ES-I3 (cell line): ENCODE results near the gene SPOCK2.
"Not testable (repeated sequence)": the region's sequence is repeated elsewhere in the genome, so short reads cannot be mapped to it uniquely, and the experiment has no call there.

ENCODE experiments used
- H3K36me3 ChIP-seq: 2 replicates; pipeline ENCODE4 v1.6.1; 2013; ENCODE audit warnings: mild to moderate bottlenecking, low read length, control low read depth, moderate library complexity; ENCODE audit not compliant: insufficient read depth
- H3K4me1 ChIP-seq: 2 replicates; pipeline ENCODE4 v1.6.1; 2013; ENCODE audit warnings: mild to moderate bottlenecking, control low read depth, low read length; ENCODE audit not compliant: insufficient read depth
- H3K9ac ChIP-seq: 2 replicates; pipeline ENCODE4 v1.6.1; 2013; ENCODE audit warnings: low read depth, mild to moderate bottlenecking, low read length, moderate library complexity
- H3K9me3 ChIP-seq: 2 replicates; pipeline ENCODE4 v1.6.1; 2013; ENCODE audit warnings: mild to moderate bottlenecking, low read length, moderate library complexity; ENCODE audit not compliant: control insufficient read depth, insufficient read depth

Gene SPOCK2

GRCh38 chr10:72032409-72033162 lies 55.8 kb downstream of the SPOCK2 start:
- H3K36me3 ChIP-seq, H3K4me1 ChIP-seq, H3K9me3 ChIP-seq, H3K9ac ChIP-seq: not testable (repeated sequence)

GRCh38 chr10:72031706-72032105 lies 56.6 kb downstream of the SPOCK2 start:
- Histone ChIP-seq H3K4me1 (0 out of 2 replicates have a peak, but pooled peaks cover 3% of the 10 kb centered on the region), H3K9me3 (no peaks in the 10 kb centered on the region), H3K36me3 (no peaks in the 10 kb centered on the region), H3K9ac (no peak overlapping the region)

GRCh38 chr10:72030762-72031543 lies 57.4 kb downstream of the SPOCK2 start:
- H3K36me3 ChIP-seq: no peaks in the 10 kb centered on the region
- no peaks in the 10 kb centered on the region for H3K9me3 ChIP-seq
- H3K4me1 ChIP-seq: 0 out of 2 replicates have a peak, but pooled peaks cover 3% of the 10 kb centered on the region
- no peak overlapping the region for H3K9ac ChIP-seq

- Histone ChIP-seq H3K4me1 (0 out of 2 replicates have a peak, but pooled peaks cover 3% of the 10 kb centered on the region), H3K36me3 (no peaks in the 10 kb centered on the region), H3K9ac (no peak overlapping the region), H3K9me3 (no peaks in the 10 kb centered on the region)
Observed at GRCh38 chr10:72029414-72029813, 58.9 kb downstream of the SPOCK2 start.

- Histone ChIP-seq H3K9ac (no peak overlapping the region), H3K4me1 (0 out of 2 replicates have a peak, but pooled peaks cover 3% of the 10 kb centered on the region), H3K36me3 (no peaks in the 10 kb centered on the region), H3K9me3 (no peaks in the 10 kb centered on the region)
Observed at GRCh38 chr10:72027498-72027897, 60.9 kb downstream of the SPOCK2 start.

GRCh38 chr10:72026278-72027111 lies 61.9 kb downstream of the SPOCK2 start:
- H3K4me1 ChIP-seq: 0 out of 2 replicates have a peak, but pooled peaks cover 3% of the 10 kb centered on the region

GRCh38 chr10:72025832-72026231 lies 62.5 kb downstream of the SPOCK2 start:
- no peaks in the 10 kb centered on the region for H3K36me3 ChIP-seq
- H3K4me1 ChIP-seq: 0 out of 2 replicates have a peak, but pooled peaks cover under 1% of the 10 kb centered on the region
- H3K9ac ChIP-seq: no peak overlapping the region
- H3K9me3 ChIP-seq: no peaks in the 10 kb centered on the region

More at GRCh38 chr10:72026278-72027111, 61.9 kb downstream of the SPOCK2 start:
- H3K36me3 ChIP-seq: no peaks in the 10 kb centered on the region
- no peaks in the 10 kb centered on the region for H3K9me3 ChIP-seq
- no peak overlapping the region for H3K9ac ChIP-seq

GRCh38 chr10:72025400-72025799 lies 63.0 kb downstream of the SPOCK2 start:
- no peak overlapping the region for H3K9ac ChIP-seq

GRCh38 chr10:72024596-72024995 lies 63.8 kb downstream of the SPOCK2 start:
- Histone ChIP-seq H3K36me3 (no peaks in the 10 kb centered on the region), H3K9ac (no peak overlapping the region), H3K4me1 (no peaks in the 10 kb centered on the region), H3K9me3 (no peaks in the 10 kb centered on the region)

More at GRCh38 chr10:72025400-72025799, 63.0 kb downstream of the SPOCK2 start:
- H3K4me1 ChIP-seq: no peaks in the 10 kb centered on the region
- H3K9me3 ChIP-seq: no peaks in the 10 kb centered on the region
- no peaks in the 10 kb centered on the region for H3K36me3 ChIP-seq

- Histone ChIP-seq H3K4me1 (no peaks in the 10 kb centered on the region; the same call in 1 of the 2 replicates), H3K9me3 (no peaks in the 10 kb centered on the region), H3K9ac (no peak overlapping the region), H3K36me3 (no peaks in the 10 kb centered on the region)
Observed at GRCh38 chr10:72022228-72022627, 66.1 kb downstream of the SPOCK2 start.

- Histone ChIP-seq H3K9me3 (no peaks in the 10 kb centered on the region), H3K9ac (no peak overlapping the region), H3K36me3 (no peaks in the 10 kb centered on the region), H3K4me1 (no peaks in the 10 kb centered on the region; the same call in 1 of the 2 replicates)
Observed at GRCh38 chr10:72020914-72021809, 67.2 kb downstream of the SPOCK2 start.

GRCh38 chr10:72019085-72019876 lies 69.1 kb downstream of the SPOCK2 start:
- no peaks in the 10 kb centered on the region; the same call in 1 of the 2 replicates for H3K4me1 ChIP-seq
- no peak overlapping the region for H3K9ac ChIP-seq

More at GRCh38 chr10:72019085-72019876, 69.1 kb downstream of the SPOCK2 start:
- Histone ChIP-seq H3K36me3 (no peaks in the 10 kb centered on the region), H3K9me3 (no peaks in the 10 kb centered on the region)
